Measurements from ENCODE around the gene PPEF2.
A peak's percentile ranks its signal among the peaks of the same experiment; 100 is the strongest.
"Not testable (repeated sequence)": the region's sequence is repeated elsewhere in the genome, so short reads cannot be mapped to it uniquely, and the experiment has no call there.

PPEF2 gene

GRCh38 chr4:75920327-75920726 is 18.1 kb upstream of the PPEF2 start:
- H3K9me3 Mint-ChIP-seq: no peaks in the 10 kb centered on the region
- no peak overlapping the region for H3K27ac Mint-ChIP-seq
- no peak overlapping the region for H3K4me3 Mint-ChIP-seq
- no peak for TF ChIP-seq CTCF (IDR thresholded peaks at IDR 0.05)
- H3K27me3 Mint-ChIP-seq (ENCODE audit: low read depth, poor library complexity): peaks cover 2% of the 10 kb centered on the region
- no peak for DNase-seq
- H3K36me3 Mint-ChIP-seq (ENCODE audit: low read depth): peaks cover 21% of the 10 kb centered on the region
- peaks cover 8% of the 10 kb centered on the region for H3K4me1 Mint-ChIP-seq

GRCh38 chr4:75919920-75920319 is 17.7 kb upstream of the PPEF2 start:
- peaks cover 5% of the 10 kb centered on the region for H3K4me1 Mint-ChIP-seq
- H3K27ac Mint-ChIP-seq: no peak overlapping the region
- H3K9me3 Mint-ChIP-seq: no peaks in the 10 kb centered on the region
- DNase-seq: no peak
- no peak for TF ChIP-seq CTCF (IDR thresholded peaks at IDR 0.05)
- H3K4me3 Mint-ChIP-seq: no peak overlapping the region
- H3K27me3 Mint-ChIP-seq (ENCODE audit: low read depth, poor library complexity): peaks cover 2% of the 10 kb centered on the region
- peaks cover 18% of the 10 kb centered on the region for H3K36me3 Mint-ChIP-seq (ENCODE audit: low read depth)

- TF ChIP-seq CTCF (IDR thresholded peaks at IDR 0.05): peak; percentile 84
- DNase-seq: peak; percentile 36
- Mint-ChIP-seq H3K36me3 (ENCODE audit: low read depth) (peaks cover 17% of the 10 kb centered on the region), H3K4me1 (peaks cover 5% of the 10 kb centered on the region), H3K27me3 (ENCODE audit: low read depth, poor library complexity) (no peaks in the 10 kb centered on the region), H3K9me3 (peaks cover 4% of the 10 kb centered on the region), H3K27ac (no peak overlapping the region), H3K4me3 (no peak overlapping the region)
Measured at GRCh38 chr4:75916091-75916661, 13.9 kb upstream of the PPEF2 start.

- Mint-ChIP-seq H3K36me3 (ENCODE audit: low read depth) (peaks cover 11% of the 10 kb centered on the region), H3K27ac (no peak overlapping the region), H3K4me1 (peaks cover 5% of the 10 kb centered on the region), H3K27me3 (ENCODE audit: low read depth, poor library complexity) (no peaks in the 10 kb centered on the region), H3K4me3 (no peak overlapping the region), H3K9me3 (peaks cover 25% of the 10 kb centered on the region)
- no peak for DNase-seq
- TF ChIP-seq CTCF (IDR thresholded peaks at IDR 0.05): no peak
Measured at GRCh38 chr4:75912968-75913367, 10.7 kb upstream of the PPEF2 start.

- not testable (repeated sequence) for H3K4me1 Mint-ChIP-seq
- H3K36me3 Mint-ChIP-seq (ENCODE audit: low read depth): peaks cover 11% of the 10 kb centered on the region
Measured at GRCh38 chr4:75910831-75911230, 8.6 kb upstream of the PPEF2 start.

GRCh38 chr4:75909405-75909804 is 7.2 kb upstream of the PPEF2 start:
- H3K9me3 Mint-ChIP-seq: peaks cover 25% of the 10 kb centered on the region
- no peak overlapping the region for H3K4me3 Mint-ChIP-seq
- H3K4me1 Mint-ChIP-seq: peaks cover 6% of the 10 kb centered on the region
- TF ChIP-seq CTCF (IDR thresholded peaks at IDR 0.05): no peak
- no peak for DNase-seq
- H3K36me3 Mint-ChIP-seq (ENCODE audit: low read depth): peaks cover 11% of the 10 kb centered on the region
- H3K27ac Mint-ChIP-seq: no peak overlapping the region
- H3K27me3 Mint-ChIP-seq (ENCODE audit: low read depth, poor library complexity): no peaks in the 10 kb centered on the region

More at GRCh38 chr4:75910831-75911230, 8.6 kb upstream of the PPEF2 start:
- H3K27ac Mint-ChIP-seq; DNase-seq; H3K4me3 Mint-ChIP-seq; H3K27me3 Mint-ChIP-seq (ENCODE audit: low read depth, poor library complexity): not testable (repeated sequence)
- H3K9me3 Mint-ChIP-seq: peaks cover 25% of the 10 kb centered on the region
